Neutrophil (primary cell): ENCODE measurements around the gene SMIM7.

Experiments
- H3K27ac ChIP-seq: fragments of 200-600 bp; sonication (generic); 2 replicates; pipeline ENCODE4 v1.5.1; 2016; ENCODE audit warnings: mild to moderate bottlenecking, moderate library complexity
- H3K27me3 ChIP-seq: fragments of 200-600 bp; sonication (generic); 2 replicates; pipeline ENCODE4 v1.6.0; 2016; ENCODE audit warnings: mild to moderate bottlenecking
- H3K36me3 ChIP-seq: fragments of 200-600 bp; sonication (generic); 2 replicates; pipeline ENCODE4 v1.5.1; 2017
- H3K4me1 ChIP-seq, 2 experiments: fragments of 200-600 bp in 1 of 2; sonication (generic) in 1 of 2; 1 replicate in 1 of 2; 2 replicates in 1 of 2; pipeline versions ENCODE4 v1.5.1 to v1.6.1; 2013 to 2016; ENCODE audit warnings: low read depth in 1 of 2, low read length in 1 of 2, mild to moderate bottlenecking in 1 of 2, moderate library complexity in 1 of 2; ENCODE audit not compliant: control insufficient read depth in 1 of 2, insufficient read depth in 1 of 2
- H3K4me3 ChIP-seq, 2 experiments: fragments of 200-600 bp in 1 of 2; sonication (generic) in 1 of 2; 1 replicate in 1 of 2; 2 replicates in 1 of 2; pipeline ENCODE4 v1.5.1; 2013 to 2016; ENCODE audit warnings: low read depth in 1 of 2, low read length in 1 of 2, mild to moderate bottlenecking in 1 of 2, moderate library complexity in 1 of 2
- H3K9me3 ChIP-seq: fragments of 200-600 bp; sonication (generic); 2 replicates; pipeline ENCODE4 v1.5.1; 2016
- CTCF ChIP-seq: fragments of 200-600 bp; sonication (generic); IDR thresholded peaks from 2 replicates; pipeline ENCODE4 v1.5.1; 2016; ENCODE audit warnings: antibody characterized with exemption

SMIM7 gene

GRCh38 chr19:16604615-16605014 is 55.3 kb downstream of the SMIM7 start:
- Histone ChIP-seq H3K9me3 (no peaks in the 10 kb centered on the region), H3K27me3 (no peaks in the 10 kb centered on the region), H3K4me3 (no peak overlapping the region), H3K36me3 (no peaks in the 10 kb centered on the region), H3K27ac (no peak overlapping the region), H3K4me1 (peaks cover 11 to 17% of the 10 kb centered on the region in 2 experiments)
- TF ChIP-seq CTCF = no peak

- Histone ChIP-seq H3K27ac (no peak overlapping the region), H3K4me1 (peaks cover 5 to 7% of the 10 kb centered on the region in 2 experiments), H3K36me3 (no peaks in the 10 kb centered on the region), H3K4me3 (no peak overlapping the region), H3K9me3 (no peaks in the 10 kb centered on the region), H3K27me3 (no peaks in the 10 kb centered on the region)
- TF ChIP-seq CTCF = no peak
These were observed 56.9 kb downstream of the SMIM7 start for GRCh38 chr19:16603090-16603489.

- Histone ChIP-seq H3K4me3 (no peak overlapping the region), H3K27me3 (no peaks in the 10 kb centered on the region), H3K4me1 (no peaks in the 10 kb centered on the region), H3K36me3 (no peaks in the 10 kb centered on the region), H3K9me3 (no peaks in the 10 kb centered on the region), H3K27ac (no peak overlapping the region)
- no peak for TF ChIP-seq CTCF
These were observed 58.4 kb downstream of the SMIM7 start for GRCh38 chr19:16601378-16602052.

GRCh38 chr19:16600824-16601223 is 59.1 kb downstream of the SMIM7 start:
- Histone ChIP-seq H3K27me3 (no peaks in the 10 kb centered on the region), H3K4me3 (no peak overlapping the region), H3K4me1 (no peaks in the 10 kb centered on the region), H3K36me3 (no peaks in the 10 kb centered on the region), H3K9me3 (no peaks in the 10 kb centered on the region), H3K27ac (no peak overlapping the region)
- TF ChIP-seq CTCF = no peak

- Histone ChIP-seq H3K27ac (no peak overlapping the region), H3K9me3 (no peaks in the 10 kb centered on the region), H3K4me3 (no peak overlapping the region), H3K27me3 (no peaks in the 10 kb centered on the region), H3K4me1 (peaks cover 5 to 6% of the 10 kb centered on the region in 2 experiments), H3K36me3 (no peaks in the 10 kb centered on the region)
- TF ChIP-seq CTCF = no peak
These were observed 60.1 kb downstream of the SMIM7 start for GRCh38 chr19:16599655-16600346.
